Measurements from ENCODE around the gene TRIML2. TPM values are rescaled to one million over a fixed set of nuclear protein-coding genes. Genes with fewer than 3 reads are reported as not detected.

TRIML2 gene
- total and polyA plus RNA-seq, 3 donors from 2014 or later: 3.7 to 5.8 (median 4.8) TPM

- intact Hi-C loops (cut with DNase I; ENCODE audit: low total_unique reads): no loop called here
Measured at GRCh38 chr4:188121530-188121929, 12.1 kb upstream of the TRIML2 start.

DNA sequence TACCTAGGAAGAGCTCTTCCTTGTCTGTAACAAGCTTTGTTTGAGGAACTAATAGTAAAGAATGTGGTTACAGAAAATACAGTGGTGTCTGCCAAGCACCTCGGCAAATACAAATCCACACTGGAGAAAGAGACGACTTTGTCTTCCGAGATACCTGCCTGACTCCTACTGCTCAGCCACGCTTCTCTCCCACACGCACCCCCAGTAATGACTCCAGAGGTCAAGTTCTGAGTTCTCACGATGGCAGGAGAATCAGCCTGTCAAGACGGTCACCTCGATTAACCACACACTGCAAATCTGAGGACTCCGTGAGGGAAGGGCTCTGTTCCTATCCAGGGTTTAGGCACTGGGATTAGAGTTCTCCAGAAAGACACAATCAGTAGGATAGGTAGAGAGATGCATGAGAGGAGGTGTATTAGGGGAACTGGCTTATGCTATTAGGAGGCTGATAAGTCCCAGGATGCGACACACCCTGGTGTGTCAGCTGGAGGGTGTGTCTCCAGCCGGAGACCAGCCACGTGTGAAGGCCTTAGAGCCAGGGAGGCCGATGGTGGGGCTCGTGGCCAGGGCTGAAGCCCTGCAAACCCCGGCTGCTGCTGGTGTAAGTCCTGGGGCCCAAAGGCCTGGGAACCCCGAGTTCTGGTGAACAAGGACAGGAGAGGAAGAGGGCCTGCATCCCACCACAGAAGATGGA lies 8.4 kb upstream of the TRIML2 start:
- H3K36me3 ChIP-seq (ENCODE audit: low read depth, missing control alignments): no peaks in the 10 kb centered on the region
- H3K4me3 ChIP-seq: no peak overlapping the region
- H3K9me3 ChIP-seq: no peaks in the 10 kb centered on the region
- no peaks in the 10 kb centered on the region for H3K27me3 ChIP-seq
- H3K27ac ChIP-seq: no peak overlapping the region
- WGBS, 2 donors: 80 to 82% methylated on average over 16 of the region's 16 CpGs
- H3K4me1 ChIP-seq: no peaks in the 10 kb centered on the region
- no peak for DNase-seq
- intact Hi-C loops (cut with DNase I; ENCODE audit: low total_unique reads): no loop called here
- TF ChIP-seq CTCF (IDR thresholded peaks at IDR 0.05) (no peak), POLR2A (IDR thresholded peaks at IDR 0.05) (no peak)

More at GRCh38 chr4:188121530-188121929, 12.1 kb upstream of the TRIML2 start:
- Histone ChIP-seq H3K4me1 (no peaks in the 10 kb centered on the region), H3K27ac (no peak overlapping the region), H3K9me3 (no peaks in the 10 kb centered on the region), H3K36me3 (ENCODE audit: low read depth, missing control alignments) (no peaks in the 10 kb centered on the region), H3K27me3 (no peaks in the 10 kb centered on the region), H3K4me3 (no peak overlapping the region)
- DNase-seq: no peak
- TF ChIP-seq CTCF (IDR thresholded peaks at IDR 0.05) (no peak), POLR2A (IDR thresholded peaks at IDR 0.05) (no peak)
- WGBS, 2 donors: 72 to 74% methylated on average over 13 of the region's 13 CpGs

GRCh38 chr4:188113156-188113555 lies 3.8 kb upstream of the TRIML2 start:
- no peak for TF ChIP-seq CTCF (IDR thresholded peaks at IDR 0.05)
- TF ChIP-seq POLR2A (IDR thresholded peaks at IDR 0.05): no peak
- WGBS, 2 donors: 82 to 90% methylated on average over 9 of the region's 9 CpGs
- no peaks in the 10 kb centered on the region for H3K36me3 ChIP-seq (ENCODE audit: low read depth, missing control alignments)
- no peaks in the 10 kb centered on the region for H3K4me1 ChIP-seq
- H3K27ac ChIP-seq: no peak overlapping the region
- no peak for DNase-seq
- no peaks in the 10 kb centered on the region for H3K9me3 ChIP-seq
- no peaks in the 10 kb centered on the region for H3K27me3 ChIP-seq
- no peak overlapping the region for H3K4me3 ChIP-seq
- intact Hi-C loops (cut with DNase I; ENCODE audit: low total_unique reads): no loop called here

DNA sequence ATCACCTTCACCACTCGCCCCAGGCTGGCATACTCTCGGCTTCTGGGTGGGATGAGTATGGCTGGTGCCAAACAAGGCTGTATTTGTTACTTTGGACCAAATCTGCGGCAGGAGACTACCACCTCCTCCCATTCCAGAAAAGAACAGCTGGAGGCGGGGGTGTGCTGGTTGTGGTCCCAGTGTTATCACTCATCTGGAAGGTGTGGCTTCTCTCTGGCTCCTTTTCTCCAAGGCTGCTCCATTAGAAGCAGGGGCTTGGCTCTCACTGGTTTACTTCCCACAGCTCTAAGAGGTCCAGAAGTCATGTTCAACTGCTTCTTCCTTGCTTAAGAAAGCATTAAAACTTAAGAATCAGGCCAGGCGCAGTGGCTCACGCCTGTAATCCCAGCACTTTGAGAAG lies 2.6 kb upstream of the TRIML2 start:
- Histone ChIP-seq H3K4me1 (no peaks in the 10 kb centered on the region), H3K9me3 (no peaks in the 10 kb centered on the region), H3K4me3 (no peak overlapping the region), H3K27ac (no peak overlapping the region), H3K36me3 (ENCODE audit: low read depth, missing control alignments) (no peaks in the 10 kb centered on the region), H3K27me3 (no peaks in the 10 kb centered on the region)
- DNase-seq: no peak
- intact Hi-C loops (cut with DNase I; ENCODE audit: low total_unique reads): no loop called here
- TF ChIP-seq CTCF (IDR thresholded peaks at IDR 0.05) (no peak), POLR2A (IDR thresholded peaks at IDR 0.05) (no peak)
- 68 to 73% methylated on average over 5 to 6 of the region's 6 CpGs for WGBS, 2 donors

All from testis (tissue), 3 donors.